ENCODE data around the gene POMGNT1.

Gene POMGNT1

GRCh38 chr1:46221749-46222148 lies 23.5 kb upstream of the POMGNT1 start:
- Histone ChIP-seq H3K9me2 (ENCODE audit: low read depth, low read length) (no peaks in the 10 kb centered on the region), H3K79me2 (ENCODE audit: insufficient read depth, low read length) (no peaks in the 10 kb centered on the region), H3K4me1 (ENCODE audit: insufficient read depth, low read length, severe bottlenecking) (peaks cover 8% of the 10 kb centered on the region), H3K27me3 (ENCODE audit: insufficient read depth, low read length) (no peaks in the 10 kb centered on the region), H4K20me1 (ENCODE audit: insufficient read depth, low read length) (no peaks in the 10 kb centered on the region), H3K9ac (ENCODE audit: low read length) (no peak overlapping the region), H3F3A (ENCODE audit: insufficient read depth, low read length) (no peaks in the 10 kb centered on the region), H2AFZ (ENCODE audit: low read length) (no peak overlapping the region), H3K4me2 (ENCODE audit: low read length) (no peak overlapping the region), H3K36me3 (ENCODE audit: insufficient read depth, low read length) (no peaks in the 10 kb centered on the region), H3K27ac (ENCODE audit: low read depth, low read length, poor library complexity, severe bottlenecking) (no peak overlapping the region), H3K9me3 (ENCODE audit: low read length) (no peaks in the 10 kb centered on the region), H3K4me3 (ENCODE audit: low read depth, low read length, poor library complexity, severe bottlenecking) (no peak overlapping the region)
- TF ChIP-seq CTCF (IDR thresholded peaks at IDR 0.05; ENCODE audit: low read length) (no peak), EZH2 (IDR thresholded peaks at IDR 0.05; ENCODE audit: borderline replicate concordance, low read length) (no peak)

GRCh38 chr1:46220808-46221207 lies 22.6 kb upstream of the POMGNT1 start:
- Histone ChIP-seq H3K79me2 (ENCODE audit: insufficient read depth, low read length) (no peaks in the 10 kb centered on the region), H3F3A (ENCODE audit: insufficient read depth, low read length) (no peaks in the 10 kb centered on the region), H3K9me2 (ENCODE audit: low read depth, low read length) (no peaks in the 10 kb centered on the region), H3K4me1 (ENCODE audit: insufficient read depth, low read length, severe bottlenecking) (peaks cover 8% of the 10 kb centered on the region), H3K27me3 (ENCODE audit: insufficient read depth, low read length) (no peaks in the 10 kb centered on the region), H3K4me2 (ENCODE audit: low read length) (no peak overlapping the region), H3K4me3 (ENCODE audit: low read depth, low read length, poor library complexity, severe bottlenecking) (no peak overlapping the region), H3K9me3 (ENCODE audit: low read length) (no peaks in the 10 kb centered on the region), H2AFZ (ENCODE audit: low read length) (no peak overlapping the region), H3K9ac (ENCODE audit: low read length) (no peak overlapping the region), H4K20me1 (ENCODE audit: insufficient read depth, low read length) (no peaks in the 10 kb centered on the region), H3K27ac (ENCODE audit: low read depth, low read length, poor library complexity, severe bottlenecking) (no peak overlapping the region), H3K36me3 (ENCODE audit: insufficient read depth, low read length) (no peaks in the 10 kb centered on the region)
- TF ChIP-seq CTCF (IDR thresholded peaks at IDR 0.05; ENCODE audit: low read length) (no peak), EZH2 (IDR thresholded peaks at IDR 0.05; ENCODE audit: borderline replicate concordance, low read length) (no peak)

- Histone ChIP-seq H3K36me3 (ENCODE audit: insufficient read depth, low read length) (no peaks in the 10 kb centered on the region), H3K79me2 (ENCODE audit: insufficient read depth, low read length) (no peaks in the 10 kb centered on the region), H2AFZ (ENCODE audit: low read length) (no peak overlapping the region), H4K20me1 (ENCODE audit: insufficient read depth, low read length) (no peaks in the 10 kb centered on the region), H3K9me2 (ENCODE audit: low read depth, low read length) (no peaks in the 10 kb centered on the region), H3K9ac (ENCODE audit: low read length) (no peak overlapping the region), H3K27ac (ENCODE audit: low read depth, low read length, poor library complexity, severe bottlenecking) (no peak overlapping the region), H3K9me3 (ENCODE audit: low read length) (no peaks in the 10 kb centered on the region), H3K4me2 (ENCODE audit: low read length) (no peak overlapping the region), H3K4me3 (ENCODE audit: low read depth, low read length, poor library complexity, severe bottlenecking) (no peak overlapping the region), H3K27me3 (ENCODE audit: insufficient read depth, low read length) (no peaks in the 10 kb centered on the region), H3F3A (ENCODE audit: insufficient read depth, low read length) (no peaks in the 10 kb centered on the region), H3K4me1 (ENCODE audit: insufficient read depth, low read length, severe bottlenecking) (peaks cover 8% of the 10 kb centered on the region)
- TF ChIP-seq EZH2 (IDR thresholded peaks at IDR 0.05; ENCODE audit: borderline replicate concordance, low read length): no peak
- TF ChIP-seq CTCF (IDR thresholded peaks at IDR 0.05; ENCODE audit: low read length): no peak
Observed at GRCh38 chr1:46219551-46220520, 21.6 kb upstream of the POMGNT1 start.
